Stimulated activated CD4-positive, alpha-beta T cell treated with anti-CD3 and anti-CD28 coated beads, TNF-alpha, amount 100 ng/mL, for 4 hours (primary cell): ENCODE results near the gene FGGY.

ENCODE experiments used
- DNase-seq, 3 experiments: peaks; one replicate each; pipeline ENCODE4 v3.0.0-alpha.2; 2020; ENCODE audit warnings: low read depth in 3 of 3

FGGY gene

DNA sequence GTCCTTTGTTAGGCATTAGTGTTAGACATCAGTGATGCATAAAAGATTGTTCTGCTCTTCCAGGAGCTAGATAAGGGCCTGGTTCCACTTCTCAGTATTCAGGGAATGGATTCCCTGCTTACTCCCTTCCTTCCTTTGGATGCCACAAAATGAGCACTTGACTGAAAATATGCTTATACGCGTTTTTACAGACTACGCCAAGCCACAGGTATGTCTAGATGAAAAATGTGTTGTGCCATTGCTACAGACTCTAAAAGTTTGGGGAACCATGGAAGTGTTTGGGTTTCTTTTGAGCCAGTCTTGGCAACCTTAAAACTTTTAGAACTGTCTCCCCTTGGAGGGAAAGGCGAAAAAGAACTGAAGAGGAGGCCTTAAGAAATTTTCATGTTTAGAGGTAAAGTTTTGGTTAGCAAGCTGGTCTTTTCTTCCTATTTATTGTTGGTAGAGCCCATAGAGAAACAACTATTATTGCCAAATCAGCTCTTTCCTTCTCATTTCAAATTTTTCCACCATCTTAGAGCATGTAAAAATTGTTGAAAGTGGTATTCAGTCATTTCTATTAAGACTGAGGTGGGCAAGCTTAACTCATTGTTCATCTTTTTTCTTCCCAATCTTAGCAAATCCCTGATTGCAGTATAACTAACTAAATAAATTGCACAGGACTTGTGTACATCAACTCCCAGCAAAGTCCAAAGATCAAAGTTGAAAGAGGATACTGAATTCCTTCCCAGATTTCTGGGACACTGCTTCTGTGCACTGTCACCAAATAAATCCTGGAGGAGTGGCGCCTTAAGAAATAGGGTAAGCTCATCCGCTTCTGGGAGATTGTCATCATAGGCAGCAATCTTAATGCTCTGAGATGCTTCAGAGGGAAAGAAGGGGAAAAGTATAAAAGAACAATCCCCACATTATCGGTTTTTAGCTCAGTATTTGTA, 18.9 kb downstream of the FGGY start:
- no peak for DNase-seq

DNA sequence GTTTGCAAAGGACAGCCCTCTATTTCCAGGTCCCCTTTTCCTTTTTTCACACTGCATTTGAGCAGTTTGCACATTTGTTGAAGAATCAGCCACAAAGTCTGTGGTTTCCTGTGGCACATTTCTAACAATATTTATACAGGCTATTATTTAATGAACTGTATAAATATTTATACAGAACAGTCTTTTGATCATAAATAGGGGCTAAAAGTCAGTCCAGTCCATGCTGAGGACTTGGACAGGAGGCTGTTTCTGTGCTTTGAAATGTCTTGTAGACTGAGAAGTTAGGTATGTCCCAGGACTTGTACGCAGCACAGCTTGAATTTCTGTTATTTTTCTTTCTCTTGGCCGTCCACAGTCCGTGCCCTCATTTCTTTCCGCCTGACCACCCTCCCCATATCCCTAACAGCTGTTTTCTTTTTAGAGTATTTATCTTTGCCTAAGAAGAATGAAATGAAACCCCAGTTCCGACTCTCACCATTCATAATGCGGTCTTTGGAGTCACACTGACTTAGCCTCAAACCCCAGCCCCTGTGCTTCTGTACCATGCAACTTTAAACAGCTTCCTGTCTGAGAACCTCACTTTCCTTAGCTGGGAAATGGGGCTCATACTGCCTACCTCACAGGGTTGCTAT, 19.7 kb downstream of the FGGY start:
- no peak for DNase-seq

DNA sequence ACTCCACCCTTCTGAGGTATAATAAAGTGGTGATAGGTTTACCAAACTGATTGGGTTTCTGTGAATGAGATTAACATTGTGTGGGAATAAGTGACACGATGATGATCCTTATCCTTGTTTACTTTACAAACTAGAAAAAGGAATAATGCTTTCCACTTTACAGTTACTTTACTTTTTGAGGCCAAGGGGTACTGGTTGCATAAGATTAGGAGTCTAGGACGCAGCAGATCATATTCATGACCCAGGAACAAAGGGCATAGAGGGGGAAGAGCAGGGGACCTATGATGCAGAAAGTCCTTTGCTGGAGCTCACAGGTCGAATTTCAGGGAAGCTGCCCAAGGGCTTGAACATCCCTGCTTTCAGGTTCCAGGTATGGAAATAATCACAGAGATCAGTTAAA, 20.4 kb downstream of the FGGY start:
- DNase-seq, result no peak

DNA sequence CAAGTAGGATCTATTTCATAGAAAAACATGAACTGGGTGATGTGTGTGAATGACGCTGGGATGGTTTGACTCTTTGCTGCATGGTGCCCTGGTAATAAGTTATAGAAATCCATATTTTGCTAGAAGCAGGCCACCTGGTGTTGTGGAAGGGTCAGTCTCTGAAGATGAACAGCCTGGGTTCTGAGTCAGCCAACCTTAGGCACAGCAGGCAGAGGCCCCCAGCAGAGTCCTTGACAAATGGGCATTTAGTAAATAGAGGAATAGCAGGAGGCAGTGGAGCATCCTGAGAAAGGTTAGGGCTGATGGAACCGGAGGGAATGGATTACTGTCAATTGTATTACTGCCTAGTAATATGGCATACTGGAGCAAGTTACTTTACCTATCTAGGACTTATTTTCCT, 20.9 kb downstream of the FGGY start:
- no peak for DNase-seq

DNA sequence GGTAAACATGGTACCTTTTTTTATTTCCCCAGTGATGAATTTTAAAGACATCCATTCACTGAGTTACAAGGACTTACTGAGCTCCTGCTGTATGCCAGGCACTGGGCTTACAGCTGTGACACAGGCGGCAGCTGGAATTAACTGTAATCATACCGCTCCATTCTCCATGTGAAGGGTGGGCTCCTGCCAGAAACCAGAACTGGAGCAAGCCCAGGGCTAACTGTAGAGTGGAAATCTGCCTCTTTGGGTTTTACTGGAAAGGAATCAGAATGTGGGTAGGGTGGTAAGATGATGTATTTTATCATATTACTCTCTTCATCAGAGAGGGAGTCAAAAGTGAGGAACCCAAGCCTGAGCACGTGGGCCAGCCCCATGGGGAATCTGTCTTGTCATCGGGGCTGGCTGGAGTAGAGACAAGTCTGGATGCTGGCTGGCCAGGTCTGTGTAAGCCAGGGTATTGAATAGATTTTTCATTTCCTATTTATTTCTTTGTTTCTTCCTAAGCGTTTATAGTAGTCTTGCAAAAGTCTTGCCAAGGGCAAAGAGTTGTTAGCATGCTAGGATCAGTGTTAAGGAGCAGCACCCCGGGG, 21.5 kb downstream of the FGGY start:
- no peak for DNase-seq

DNA sequence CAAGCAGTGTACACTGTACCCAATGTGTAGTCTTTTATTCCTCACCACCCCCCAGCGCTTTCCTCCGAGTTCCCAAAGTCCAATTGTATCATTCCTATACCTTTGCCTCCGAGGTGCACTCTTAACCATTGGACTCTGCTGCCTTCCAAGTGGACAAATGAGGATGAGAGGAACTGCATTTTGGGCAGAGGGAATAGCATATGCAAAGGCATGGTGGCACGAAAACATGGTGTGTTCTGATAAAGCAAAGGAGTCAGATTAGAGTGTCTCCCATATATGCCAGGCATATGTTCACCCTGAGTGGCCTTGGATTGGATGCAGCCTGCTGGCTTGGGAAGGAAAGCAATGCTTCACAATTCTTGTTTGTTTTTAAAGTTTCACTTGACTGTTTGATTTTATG, 25.5 kb downstream of the FGGY start:
- no peak for DNase-seq

DNA sequence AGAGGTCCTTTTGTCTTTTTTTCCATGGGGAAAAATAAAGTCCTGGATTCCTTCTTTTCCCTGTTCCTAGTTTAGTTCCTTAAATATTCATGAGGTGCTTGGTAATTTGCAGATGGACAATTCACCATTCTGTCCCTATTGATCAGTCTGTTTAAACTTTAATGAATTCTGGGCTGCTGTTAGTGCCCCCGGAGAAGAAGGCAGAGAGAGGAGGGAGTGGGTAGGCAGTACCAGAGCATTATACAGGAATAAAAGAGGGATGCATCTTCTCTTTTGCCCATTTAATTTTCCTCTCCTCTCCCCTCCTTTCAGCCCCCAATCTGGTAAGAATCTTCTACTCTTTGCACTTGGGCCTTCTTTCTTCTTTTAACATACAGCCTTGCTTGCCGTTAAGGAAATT, 25.9 kb downstream of the FGGY start:
- DNase-seq, result no peak

DNA sequence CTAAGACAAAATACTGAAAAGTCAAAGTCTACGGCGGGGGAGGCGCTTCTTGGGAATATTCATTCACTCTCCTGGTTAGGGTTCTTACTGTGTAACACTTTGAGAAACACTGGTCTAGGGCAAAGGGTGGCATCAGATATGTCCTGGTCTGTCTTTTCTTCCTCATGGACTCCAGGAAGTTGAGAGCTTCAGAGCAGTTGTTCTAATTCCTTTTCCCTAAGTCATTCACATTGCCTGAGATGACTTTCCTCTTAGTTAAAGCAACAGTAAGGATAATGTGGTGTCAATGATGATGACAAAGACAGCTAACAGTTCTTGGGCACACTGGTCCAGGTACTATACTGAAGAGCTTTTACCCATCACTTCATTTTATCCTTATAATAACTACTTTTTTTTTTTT, 27.0 kb downstream of the FGGY start:
- no peak for DNase-seq

DNA sequence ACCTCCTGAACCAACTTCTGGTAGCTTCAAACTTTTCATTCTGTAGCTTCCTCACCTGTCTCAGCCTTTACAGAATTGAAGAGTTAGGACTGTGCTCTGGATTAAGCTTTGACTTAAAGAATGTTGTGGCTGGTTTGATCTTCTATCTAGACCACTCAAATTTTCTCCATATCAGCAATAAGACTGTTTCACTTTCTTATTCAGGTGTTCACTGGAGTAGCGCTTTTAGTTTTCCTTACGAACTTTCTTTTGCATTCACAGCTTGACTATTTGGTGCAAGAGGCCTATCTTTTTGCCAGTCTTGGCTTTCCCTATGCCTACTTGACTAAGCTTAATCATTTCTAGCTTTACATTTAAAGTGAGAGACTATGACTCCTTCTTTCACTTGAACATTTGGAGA, 31.5 kb downstream of the FGGY start:
- DNase-seq, result no peak

DNA sequence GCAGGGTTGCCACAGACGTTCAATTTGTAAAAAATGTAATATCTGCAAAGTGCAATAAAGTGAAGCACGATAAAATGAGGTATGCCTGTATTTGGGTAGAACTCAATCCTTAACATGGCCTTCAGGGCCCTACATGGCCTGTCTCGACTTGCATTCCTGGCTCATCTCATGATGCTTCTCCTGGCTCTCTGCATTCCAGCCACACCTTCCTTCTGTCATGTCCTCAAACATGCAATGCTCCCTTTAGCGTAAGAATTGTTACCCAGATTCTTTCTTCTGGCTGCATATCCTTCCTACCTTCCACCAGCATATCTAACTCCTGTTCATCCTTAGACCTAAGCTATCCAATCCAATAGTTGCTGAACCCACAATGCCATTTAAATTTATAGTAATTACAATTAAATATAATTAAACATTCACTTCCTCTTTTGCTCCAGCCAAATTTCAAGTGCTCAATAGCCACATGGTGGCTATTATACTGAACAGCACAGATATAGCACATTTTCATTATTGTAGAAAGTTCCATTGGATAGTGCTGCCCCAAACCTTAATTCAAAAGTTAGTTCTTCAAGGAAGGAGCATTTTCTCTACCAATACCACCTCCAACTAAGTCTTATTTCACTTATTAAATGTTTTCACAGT, 32.6 kb downstream of the FGGY start:
- DNase-seq, result no peak

DNA sequence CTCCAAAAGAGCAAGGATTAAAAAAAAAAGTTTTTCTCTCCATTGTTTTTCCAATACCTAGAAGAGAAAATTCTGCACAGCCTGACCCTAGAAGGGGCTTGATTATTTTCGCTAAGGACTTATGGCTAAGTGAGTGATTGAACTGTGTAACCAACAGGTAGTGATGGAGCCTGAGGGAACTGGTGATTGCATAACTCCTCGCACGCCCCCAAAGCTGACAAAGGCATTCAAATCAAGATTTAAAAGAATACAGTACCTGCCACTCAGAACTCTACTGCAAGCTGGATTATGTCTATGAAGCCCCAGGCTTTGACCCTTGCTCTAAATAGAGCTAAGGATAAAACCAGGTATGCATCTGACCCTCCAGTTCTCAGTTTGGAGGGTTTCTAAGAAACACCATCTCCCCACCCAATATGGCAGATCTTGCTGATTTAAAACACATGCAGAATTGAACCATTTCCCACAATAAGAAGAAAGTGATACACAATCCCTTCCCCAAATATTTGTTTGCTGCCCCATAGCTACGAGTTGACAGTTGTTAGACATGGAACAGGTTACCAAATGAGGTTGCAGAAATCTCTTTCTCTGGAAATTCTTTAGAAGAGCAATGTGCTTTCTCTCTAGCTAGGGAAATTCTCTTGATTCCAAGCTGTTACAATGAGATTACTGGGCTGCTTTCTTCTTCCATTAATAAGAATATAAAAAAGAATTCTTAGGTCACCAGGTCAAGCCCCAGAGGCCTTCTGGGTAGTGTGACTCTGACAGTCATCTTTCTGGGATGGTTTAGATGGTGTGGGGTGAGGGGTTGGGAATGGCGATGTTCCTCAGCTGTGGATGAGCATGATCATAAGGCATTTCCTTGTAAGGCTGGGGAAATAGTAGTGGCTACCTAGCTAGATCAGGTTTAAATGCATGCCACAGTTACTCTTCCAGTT, 35.1 kb downstream of the FGGY start:
- DNase-seq, result no peak

DNA sequence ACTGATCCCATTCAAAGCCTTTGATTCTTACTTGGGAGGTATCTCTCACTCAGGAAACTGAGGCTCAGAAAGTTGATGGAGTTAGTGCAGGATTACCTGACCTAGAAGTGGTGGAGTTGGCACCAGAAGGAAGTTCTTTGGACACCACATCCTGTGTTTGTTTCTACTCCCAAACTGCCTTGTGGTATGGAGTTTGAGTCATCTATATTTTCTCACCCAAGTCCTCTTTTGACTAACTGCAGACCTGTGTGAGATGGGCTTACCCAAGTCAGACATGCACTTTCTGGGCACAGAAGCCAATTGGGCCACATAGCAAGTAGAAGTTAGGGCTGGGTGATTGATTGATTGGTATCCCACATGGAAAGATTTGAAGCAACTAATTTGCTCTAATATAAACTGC, 36.1 kb downstream of the FGGY start:
- DNase-seq, result no peak

DNA sequence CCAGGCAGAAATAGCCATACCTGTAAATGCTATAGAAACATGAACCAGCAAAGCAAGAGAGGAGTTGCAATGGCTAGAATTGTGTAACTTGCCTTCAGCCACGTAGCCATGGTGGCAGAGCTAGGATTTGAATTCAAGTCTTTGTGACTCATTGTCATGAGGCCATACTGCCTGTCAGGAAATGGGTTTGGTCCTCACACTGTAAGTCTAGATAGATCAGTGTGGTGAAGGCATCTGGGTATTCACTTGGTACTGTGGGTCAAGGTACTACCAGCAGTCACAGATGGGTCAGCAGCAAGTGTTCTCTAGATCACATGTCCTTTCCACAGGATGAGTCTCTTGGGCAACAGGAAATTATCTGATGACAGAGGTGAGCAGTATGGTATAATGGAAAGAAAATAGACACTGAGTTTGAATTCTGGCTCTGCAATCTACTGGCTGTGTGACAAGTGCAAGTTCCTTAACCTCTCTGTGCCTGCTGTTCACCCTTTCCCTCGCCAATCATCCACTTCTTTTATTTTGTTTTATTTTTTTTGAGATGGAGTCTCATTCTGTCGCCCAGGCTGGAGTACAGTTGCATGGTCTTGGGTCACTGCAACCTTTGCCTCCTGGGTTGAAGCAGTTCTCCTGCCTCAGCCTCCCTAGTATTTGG, 36.9 kb downstream of the FGGY start:
- DNase-seq, result no peak

DNA sequence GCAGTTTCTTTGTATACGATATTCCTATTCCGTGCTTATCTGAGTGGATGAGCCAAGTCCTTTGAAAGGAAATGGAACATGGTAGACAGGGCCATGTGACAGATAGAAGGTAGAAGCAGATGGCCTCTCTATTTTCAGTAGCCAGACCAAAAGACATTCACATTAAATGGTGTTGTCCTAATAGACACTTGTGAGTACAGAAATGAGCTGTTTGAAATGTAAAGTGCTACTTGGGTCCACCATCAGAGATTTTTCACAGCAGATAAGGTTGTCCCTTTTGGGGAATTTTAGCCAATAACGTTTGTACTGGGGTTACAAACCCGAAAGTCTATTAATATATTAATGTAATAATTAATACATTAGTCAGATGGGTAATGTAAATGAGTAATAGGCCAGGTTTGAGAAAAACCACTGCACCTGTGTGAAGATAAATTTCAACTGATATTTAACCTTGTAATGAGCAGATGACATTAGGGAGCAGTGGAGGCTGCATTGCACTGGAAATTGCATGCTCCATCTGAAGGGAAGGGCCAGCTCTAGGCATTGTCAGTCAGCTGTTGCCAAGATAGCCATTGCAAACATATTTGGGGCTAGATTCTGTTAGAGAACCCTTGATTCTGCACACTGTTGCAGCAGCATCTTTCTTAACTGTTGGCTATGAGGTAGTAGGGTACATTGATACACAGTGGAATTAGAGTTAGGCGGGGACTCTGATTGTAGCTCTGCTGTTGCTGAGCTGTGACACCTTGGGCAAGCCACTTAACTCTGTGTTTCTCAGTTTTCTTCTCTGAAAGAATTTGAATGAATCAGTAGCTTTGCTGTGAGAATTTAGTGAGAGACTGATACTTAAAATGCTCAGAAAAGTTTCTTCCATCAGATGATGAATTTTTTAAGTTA, 43.8 kb downstream of the FGGY start:
- no peak for DNase-seq

DNA sequence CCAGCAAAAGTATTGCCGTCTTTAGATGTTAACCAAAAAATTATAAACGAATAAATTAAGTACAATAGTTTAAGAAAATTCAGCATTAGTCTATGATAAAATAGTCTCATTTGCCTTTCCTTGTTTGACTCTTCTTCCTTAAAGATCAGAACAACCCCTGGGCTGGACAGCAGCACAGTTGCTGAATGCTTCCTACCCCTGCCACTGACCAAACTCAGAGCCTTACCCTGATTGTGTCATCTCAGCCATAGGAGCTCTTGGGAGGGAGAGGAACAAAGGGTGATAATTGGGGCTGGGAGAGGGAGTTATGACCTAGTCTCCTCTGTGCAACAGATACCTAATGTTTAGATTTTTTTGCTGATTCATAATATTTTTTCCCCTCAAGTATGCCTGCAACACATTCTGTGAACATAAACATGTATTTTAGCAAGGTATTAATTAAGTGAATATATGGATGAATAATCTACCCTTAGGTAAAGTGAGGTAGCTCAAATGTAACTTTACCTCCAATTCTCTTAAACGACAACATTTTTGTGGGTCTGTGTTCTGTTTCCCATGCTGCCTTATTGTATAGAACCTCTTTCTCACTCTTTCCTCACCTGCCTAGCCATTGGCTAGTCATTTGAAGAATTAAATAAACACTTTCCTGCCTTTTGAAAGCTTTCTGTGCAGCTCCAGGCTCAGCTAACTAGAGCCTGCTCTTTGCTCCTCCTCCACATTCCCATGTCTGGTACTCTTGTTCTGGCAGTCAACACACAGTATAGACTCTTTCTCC, 46.1 kb downstream of the FGGY start:
- no peak for DNase-seq

DNA sequence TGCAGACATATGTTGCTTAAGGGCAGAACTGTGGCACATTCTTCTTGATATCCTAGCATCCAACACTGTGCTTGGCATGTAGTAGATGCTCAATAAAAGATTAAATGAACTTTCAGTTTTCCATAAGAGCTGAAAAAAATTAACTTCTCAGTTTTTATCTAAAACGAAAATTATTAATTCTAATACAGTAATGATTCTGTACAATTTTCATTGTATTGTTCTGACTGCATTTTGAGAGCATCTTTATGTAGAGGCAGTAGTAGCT, 46.6 kb downstream of the FGGY start:
- no peak for DNase-seq

DNA sequence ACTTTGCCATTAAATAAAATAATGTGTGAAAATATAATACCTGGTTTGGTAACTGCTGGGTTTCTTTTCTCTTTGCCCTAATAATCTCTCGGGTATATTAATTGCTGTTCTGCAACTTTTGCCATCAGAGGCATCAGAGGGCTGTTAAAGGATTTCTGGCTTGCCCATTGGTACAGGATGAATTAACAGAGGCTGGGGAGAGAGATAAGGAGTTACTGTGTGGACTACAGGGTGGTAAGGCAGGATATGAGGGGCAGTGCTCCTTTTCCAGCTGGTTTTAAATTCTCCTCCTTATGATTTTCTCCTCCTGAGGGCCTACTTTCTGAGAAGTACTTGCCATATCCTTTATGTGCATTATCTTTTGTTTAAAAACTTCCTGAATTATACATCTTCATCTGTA, 48.3 kb downstream of the FGGY start:
- DNase-seq, result no peak

DNA sequence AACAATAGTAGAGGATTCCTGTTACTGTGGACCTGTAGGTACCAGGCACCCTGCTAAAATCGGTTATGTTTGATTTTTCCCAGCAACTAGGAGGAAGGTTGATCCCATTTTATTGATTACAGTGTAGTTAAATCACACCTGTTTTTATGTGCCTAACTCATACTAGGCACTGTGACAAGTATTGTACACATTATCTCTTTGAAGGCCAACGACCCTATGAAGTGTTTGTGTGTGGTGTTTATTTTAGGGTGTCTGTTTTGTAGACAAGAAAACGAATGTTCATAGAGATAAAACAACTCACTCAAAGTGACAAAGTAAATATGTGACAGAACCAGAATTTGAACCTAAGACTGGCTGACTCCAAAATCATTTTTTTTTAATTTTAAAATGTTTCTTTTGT, 49.5 kb downstream of the FGGY start:
- DNase-seq, result no peak

DNA sequence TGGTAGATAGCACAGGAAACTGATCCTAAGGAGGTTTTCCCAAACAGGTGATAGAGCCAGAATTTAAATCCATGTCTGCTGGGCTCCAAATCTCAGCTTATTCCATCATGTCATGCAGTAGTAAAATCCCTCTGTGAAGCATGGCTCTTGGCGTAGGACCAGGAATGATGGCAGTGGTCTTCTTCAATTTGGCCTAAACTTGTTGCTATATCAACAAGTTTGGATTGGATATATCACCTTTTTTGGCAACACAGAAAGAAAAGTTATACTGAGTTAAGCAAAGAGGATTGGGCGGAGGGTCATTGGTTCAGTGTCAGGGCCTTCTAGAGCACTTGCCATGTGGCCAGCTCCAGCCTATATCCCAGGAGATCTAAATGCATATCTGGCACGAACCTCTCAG, 52.2 kb downstream of the FGGY start:
- DNase-seq, result no peak
